Measurements from ENCODE around the gene ZNF200.
"Not testable (repeated sequence)": the region's sequence is repeated elsewhere in the genome, so short reads cannot be mapped to it uniquely, and the experiment has no call there.

The ZNF200 gene

DNA sequence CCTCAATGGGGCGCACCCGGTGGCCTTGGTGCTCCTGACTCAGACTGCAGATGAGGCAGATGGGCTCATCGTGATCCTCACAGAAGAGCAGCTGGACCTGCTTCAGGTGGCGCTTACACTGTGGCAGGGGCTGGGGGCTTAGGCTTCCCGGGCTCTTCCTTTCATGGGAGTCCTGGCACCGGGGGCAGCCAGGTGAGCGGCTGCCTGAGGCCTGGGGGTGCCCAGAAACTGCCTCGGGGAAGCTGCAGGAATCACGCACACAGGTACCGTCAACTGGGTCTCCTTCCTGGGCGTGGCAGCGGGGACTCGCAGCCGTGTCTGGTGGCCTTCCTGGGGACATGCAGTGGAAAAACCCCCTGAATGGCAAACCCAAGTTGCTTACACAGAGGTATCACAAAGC is 14.5 kb upstream of the ZNF200 start:
- no peak for DNase-seq

- no peak for DNase-seq
These were observed 14.1 kb upstream of the ZNF200 start for GRCh38 chr16:3249020-3249419.

DNA sequence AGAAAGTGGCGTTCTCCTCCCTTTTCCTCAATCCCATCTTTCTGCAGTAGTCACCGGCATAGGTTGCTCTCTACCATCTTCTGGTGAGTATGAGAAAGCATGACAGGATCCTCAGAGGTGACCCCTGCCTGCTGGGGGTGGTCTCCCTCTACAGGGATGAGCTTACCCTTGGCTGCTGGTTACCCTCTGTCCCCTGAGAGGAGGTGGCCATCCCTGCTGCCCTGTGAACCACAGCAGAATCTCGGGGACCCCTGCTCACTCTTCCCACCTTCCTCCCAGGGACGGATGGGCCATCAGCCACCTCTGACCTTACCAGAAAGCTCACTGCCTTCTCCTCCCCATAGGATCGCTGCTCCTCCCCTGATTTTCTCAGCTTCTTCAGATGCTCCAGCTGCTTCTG is 13.6 kb upstream of the ZNF200 start:
- no peak for DNase-seq

DNA sequence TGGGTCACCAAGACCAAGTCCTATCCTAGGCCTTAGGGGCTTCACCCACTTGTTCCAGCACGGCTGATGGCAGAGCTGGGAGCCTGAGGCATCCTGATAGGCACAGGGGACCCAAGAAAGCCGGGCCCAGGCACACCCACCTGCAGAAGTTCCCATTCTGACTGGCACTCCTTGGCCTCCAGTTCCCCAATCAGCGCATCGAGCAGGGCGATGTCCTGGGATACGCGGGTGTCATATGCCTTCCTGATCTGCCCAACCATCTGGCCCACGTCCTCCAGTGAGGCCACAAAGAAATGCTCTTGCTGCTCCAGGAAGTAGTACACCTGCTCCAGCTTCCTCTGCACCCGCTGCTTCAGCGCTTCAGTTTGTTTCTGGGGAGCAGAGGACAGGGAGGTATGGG is 11.9 kb upstream of the ZNF200 start:
- DNase-seq, result no peak

- no peak for DNase-seq
These were observed 11.0 kb upstream of the ZNF200 start for GRCh38 chr16:3246002-3246401.

GRCh38 chr16:3243882-3244281 is 8.9 kb upstream of the ZNF200 start:
- no peak for DNase-seq

- no peak for DNase-seq
These were observed 7.8 kb upstream of the ZNF200 start for GRCh38 chr16:3242709-3243108.

GRCh38 chr16:3241761-3242160 is 6.8 kb upstream of the ZNF200 start:
- DNase-seq, result no peak

DNA sequence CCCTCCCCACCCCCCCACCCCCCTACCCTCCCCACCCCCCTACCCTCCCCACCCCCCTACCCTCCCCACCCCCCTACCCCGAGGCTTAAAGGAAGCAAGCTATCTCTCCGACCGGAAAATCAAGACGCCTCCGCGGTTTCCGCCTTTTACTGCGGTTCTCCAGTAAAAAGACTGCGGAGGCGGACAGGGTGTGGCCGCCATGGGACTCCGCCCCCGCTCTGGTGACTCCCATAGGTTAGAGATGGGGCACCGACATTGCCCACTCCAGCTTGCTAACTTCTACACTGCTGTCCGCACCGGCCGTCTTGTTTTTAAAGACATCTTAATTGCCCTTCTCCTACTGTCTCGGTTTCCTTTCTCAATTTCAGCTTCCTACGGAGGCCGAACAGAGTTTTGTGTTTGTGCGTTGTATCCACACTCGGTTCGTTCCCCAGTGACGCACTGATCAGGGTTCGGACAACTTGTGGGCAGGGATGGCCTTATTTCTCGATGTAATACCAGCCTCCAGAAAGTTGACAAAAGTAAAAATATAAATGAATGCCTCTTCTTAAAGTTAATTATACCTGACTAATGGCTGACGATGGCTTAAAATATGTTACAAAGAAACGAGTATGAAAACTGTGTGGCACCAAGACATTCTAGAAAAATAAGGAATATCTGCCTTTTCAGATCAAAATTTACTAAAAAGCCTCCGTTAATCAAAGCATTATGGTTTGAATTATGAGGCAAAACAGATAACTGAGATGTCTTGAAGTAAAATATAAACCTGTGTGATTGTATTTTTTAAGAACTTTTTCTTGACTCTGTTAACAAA is 1.1 kb upstream of the ZNF200 start:
- DNase-seq, result no peak

GRCh38 chr16:3234543-3234856 is 458 bp downstream of the ZNF200 start:
- no peak for DNase-seq

DNA sequence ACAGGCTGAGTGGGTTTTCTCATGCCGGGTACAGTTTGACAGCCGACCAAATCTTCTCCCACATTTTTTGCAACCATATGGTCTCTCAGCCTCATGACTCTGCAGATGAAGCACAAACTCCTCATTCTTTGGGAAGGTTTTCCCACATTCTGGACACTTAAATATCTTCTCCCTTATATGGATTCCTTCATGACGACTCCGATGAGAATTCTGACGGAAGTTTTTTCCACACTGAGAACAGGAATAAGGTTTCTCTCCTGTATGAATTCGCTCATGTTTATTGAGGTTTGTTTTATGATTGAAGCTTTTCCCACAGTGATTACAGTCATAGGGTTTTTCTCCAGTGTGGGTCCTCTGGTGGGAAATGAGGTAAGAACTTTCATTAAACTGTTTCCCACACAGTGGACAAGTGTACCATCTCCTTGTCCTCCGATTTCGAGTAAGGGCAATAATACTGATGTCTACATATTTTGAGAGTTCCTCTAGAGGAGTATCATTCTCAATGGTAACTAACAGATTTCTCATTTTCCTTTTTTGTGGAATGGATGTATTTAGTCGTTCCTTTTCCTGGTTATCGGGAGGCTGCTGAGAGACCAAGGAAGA is 10.9 kb downstream of the ZNF200 start:
- DNase-seq, result no peak

DNA sequence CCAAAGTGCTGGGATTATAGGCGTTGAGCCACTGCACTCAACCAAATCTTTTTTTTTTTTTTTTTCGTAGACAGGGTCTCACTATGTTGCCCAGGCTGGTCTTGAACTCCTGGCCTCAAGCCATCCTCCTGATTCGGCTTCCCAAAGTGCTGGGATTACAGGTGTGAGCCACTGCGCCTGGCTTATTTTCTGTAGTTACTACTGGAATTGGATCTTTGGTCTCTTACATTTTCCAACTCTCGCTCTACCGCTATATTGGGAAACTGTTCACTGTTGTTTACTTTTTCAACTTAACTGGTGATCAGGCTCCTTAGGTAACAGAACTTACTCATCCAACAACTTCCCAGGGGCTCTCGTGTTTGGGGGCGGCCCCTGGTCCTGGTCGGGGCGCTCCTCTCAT is 14.1 kb downstream of the ZNF200 start:
- DNase-seq, result no peak

- no peak for DNase-seq
These were observed 18.7 kb downstream of the ZNF200 start for GRCh38 chr16:3216263-3216640.

DNA sequence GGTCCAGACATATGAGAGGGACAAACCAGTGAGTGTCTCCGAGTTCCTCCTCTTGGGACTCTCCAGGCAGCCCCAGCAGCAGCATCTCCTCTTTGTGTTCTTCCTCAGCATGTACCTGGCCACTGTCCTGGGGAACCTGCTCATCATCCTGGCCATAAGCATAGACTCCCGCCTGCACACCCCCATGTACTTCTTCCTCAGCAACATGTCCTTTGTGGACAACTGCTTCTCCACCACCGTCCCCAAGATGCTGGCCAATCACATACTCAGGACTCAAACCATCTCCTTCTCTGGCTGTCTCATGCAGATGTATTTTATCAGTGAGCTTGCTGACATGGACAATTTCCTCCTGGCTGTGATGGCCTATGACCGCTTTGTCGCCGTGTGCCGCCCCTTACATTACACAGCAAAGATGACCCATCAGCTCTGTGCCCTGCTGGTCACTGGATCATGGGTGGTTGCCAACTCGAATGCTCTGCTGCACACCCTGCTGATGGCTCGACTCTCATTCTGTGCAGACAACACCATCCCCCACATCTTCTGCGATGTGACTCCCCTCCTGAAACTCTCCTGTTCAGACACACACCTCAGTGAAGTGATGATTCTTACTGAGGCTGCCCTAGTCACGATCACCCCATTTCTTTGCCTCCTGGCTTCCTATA is 19.2 kb downstream of the ZNF200 start:
- no peak for DNase-seq

GRCh38 chr16:3214904-3215600 is 19.9 kb downstream of the ZNF200 start:
- DNase-seq, result peak; percentile 10

GRCh38 chr16:3212567-3212966 is 22.4 kb downstream of the ZNF200 start:
- no peak for DNase-seq

DNA sequence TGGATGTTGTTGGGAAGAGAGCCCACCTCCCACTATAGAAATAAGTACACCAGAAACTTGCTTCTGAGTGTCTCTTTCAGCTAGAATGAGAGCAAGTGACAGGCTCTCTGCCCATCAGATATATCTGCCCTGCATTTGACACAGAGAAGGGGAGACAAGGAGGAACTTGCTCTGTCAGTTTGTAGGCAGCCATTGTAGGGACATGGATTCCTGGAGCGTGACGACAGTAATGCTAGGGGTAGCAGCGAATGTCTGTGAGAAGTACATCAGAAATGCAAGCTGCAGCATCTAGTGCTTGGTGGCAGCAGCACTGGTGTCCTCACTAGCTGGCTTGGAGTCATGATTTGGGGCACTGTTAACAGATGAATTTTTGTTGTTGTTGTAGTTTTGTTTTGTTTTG is 23.0 kb downstream of the ZNF200 start:
- no peak for DNase-seq

DNA sequence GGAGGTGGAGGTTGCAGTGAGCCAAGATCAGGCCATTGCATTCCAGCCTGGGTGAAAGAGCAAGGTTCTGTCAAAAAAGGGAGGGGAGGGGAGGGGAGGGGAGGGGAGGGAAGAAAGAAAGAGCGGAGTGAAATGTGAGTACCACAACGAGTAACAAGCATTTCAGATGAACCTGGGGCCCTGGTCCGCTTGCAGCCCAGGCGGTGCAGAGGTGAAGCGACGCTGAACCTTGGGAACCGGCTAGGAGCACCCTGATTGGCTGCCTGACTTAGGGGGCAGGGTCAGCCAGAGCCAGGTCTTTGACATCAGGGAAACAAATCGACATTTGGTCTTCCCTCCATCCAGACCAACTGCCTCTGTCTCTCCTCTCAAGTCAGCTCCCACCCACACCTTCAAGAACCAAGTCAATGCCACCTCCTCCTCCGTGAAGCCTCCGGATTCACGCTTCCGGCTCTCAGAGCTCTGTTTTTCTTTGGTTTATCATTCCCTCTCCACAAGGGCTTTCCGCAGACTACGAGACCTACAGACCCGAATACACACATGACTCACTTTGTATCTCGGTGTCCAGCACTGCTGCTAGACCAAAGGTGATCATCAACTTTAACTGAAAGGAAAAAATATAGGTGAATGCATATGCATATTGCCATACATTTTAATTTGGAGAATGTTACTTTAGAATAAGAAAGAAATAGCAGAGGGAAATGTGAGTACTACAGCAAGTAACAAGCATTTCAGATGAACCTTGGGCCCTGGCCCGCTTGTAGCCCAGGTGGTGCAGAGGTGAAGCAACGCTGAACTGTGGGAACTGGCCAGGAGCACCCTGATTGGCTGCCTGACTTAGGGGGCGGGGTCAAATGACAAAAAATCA is 27.6 kb downstream of the ZNF200 start:
- DNase-seq, result no peak

DNA sequence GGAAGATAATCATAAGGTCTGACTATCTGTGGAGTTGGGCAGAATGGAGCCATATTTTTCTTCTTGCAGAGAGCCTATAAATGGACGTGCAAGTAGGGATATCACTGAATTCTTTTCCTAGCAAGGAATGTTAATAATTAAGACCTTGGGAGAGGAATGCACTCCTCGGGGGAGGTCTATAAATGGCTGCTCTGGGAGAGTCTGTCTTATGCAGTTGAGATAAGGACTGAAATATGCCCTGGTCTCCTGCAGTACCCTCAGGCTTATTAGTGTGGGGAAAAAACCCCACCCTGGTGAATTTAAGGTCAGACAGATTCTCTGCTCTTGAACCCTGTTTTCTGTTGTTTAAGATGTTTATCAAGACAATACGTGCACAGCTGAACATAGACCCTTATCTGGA is 29.0 kb downstream of the ZNF200 start:
- DNase-seq, result not testable (repeated sequence)

GRCh38 chr16:3202903-3203539 is 31.9 kb downstream of the ZNF200 start:
- no peak for DNase-seq

GRCh38 chr16:3198334-3199072 is 36.5 kb downstream of the ZNF200 start:
- no peak for DNase-seq
